ENCODE data around the gene ACSL1. TPM values are rescaled to one million over a fixed set of nuclear protein-coding genes. Genes with fewer than 3 reads are reported as not detected.

ACSL1 gene
- total RNA-seq, 1 donor from 2014 or later: 42.9 TPM

DNA sequence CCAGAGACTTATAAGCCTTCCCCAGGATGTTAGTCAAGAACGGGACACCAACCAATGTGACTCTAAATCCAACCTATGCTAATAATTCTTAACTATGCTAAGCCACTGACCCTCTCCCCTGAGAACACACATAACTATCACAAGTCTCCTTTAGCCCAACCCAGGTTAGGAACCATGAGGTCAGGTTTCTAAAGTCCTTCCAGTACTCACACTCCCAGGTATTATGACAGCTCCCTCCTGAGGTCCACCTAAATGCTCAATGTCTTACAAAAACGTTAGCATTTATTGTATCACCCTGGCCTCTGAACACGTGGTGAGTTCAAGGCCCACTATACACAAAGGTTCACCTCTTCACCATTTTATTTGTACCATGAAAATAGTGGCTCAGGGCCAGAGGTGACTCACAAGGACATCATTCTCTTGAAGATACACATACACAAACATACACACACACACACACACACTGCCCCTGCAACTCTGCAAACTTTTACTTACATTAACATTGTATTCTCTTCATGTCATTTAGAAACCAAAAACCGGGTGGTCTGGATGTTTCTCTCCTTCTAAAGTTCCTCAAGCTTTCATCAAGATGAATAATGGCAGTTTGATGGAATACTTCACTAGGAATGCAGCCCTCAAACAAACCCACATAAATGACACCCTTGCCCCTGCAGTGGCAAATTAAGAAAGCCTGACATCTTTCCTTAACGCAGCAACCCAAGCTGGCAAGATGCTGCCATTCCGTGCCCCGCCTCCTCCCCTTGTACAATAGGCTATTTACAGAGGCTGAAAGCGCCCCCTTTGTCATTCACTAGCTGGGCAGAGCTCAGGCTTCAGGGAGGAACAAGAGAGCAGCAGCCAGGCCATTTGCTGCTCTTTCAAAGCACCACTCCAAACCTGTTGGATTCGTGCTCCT is 17.7 kb downstream of the ACSL1 start:
- Histone ChIP-seq H3K27me3 (ENCODE audit: control insufficient read depth, insufficient read depth, low read length) (no peaks in the 10 kb centered on the region), H3K36me3 (ENCODE audit: control insufficient read depth, insufficient read depth, low read length) (peaks cover 1% of the 10 kb centered on the region), H3K4me3 (ENCODE audit: low read depth, low read length) (no peak overlapping the region)
- TF ChIP-seq, protein P1, sequence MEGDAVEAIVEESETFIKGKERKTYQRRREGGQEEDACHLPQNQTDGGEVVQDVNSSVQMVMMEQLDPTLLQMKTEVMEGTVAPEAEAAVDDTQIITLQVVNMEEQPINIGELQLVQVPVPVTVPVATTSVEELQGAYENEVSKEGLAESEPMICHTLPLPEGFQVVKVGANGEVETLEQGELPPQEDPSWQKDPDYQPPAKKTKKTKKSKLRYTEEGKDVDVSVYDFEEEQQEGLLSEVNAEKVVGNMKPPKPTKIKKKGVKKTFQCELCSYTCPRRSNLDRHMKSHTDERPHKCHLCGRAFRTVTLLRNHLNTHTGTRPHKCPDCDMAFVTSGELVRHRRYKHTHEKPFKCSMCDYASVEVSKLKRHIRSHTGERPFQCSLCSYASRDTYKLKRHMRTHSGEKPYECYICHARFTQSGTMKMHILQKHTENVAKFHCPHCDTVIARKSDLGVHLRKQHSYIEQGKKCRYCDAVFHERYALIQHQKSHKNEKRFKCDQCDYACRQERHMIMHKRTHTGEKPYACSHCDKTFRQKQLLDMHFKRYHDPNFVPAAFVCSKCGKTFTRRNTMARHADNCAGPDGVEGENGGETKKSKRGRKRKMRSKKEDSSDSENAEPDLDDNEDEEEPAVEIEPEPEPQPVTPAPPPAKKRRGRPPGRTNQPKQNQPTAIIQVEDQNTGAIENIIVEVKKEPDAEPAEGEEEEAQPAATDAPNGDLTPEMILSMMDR (IDR thresholded peaks at IDR 0.05; ENCODE audit: insufficient read depth, low read length, poor library complexity, severe bottlenecking): no peak
- no peak for DNase-seq (ENCODE audit: low read depth)

DNA sequence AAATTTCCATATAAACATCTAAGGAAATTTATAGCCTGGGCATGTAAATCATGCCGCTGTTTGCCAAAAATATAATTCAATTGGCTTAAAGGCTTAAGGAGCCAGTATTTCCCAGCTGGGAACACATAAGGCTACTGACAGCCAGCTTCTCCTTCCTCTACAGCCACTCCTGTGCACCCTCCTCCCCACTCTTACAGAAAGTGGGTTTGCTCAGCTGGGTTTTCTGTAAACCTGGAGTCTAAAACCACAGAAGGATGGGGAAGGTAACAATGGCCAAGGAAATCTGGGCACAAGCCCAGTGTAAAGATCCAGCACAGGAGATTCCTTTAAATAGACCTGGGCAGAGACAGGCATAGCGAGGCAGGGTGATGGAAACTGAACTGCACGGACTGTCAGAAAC is 18.5 kb downstream of the ACSL1 start:
- TF ChIP-seq, protein P1 (IDR thresholded peaks at IDR 0.05; ENCODE audit: insufficient read depth, low read length, poor library complexity, severe bottlenecking): no peak
- no peak for DNase-seq (ENCODE audit: low read depth)
- Histone ChIP-seq H3K36me3 (ENCODE audit: control insufficient read depth, insufficient read depth, low read length) (peaks cover 1% of the 10 kb centered on the region), H3K27me3 (ENCODE audit: control insufficient read depth, insufficient read depth, low read length) (no peaks in the 10 kb centered on the region), H3K4me3 (ENCODE audit: low read depth, low read length) (no peak overlapping the region)

DNA sequence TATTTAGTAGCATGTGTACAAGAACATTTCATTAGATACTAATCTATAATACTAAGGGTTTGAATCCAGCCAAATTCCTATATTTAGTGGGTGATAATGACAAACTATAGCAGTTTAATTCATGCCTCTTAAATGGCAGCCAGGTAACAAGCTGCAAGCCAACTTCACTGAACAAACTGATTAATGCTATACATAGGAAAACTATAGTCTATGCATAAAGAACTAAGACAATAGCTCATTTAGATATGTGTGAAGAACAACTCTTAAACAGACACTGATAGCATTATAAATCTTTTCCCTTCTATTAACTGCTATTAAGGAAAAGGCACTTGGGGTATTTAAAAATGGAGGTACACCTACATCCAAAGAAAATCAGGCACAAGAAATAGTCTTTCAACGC is 19.1 kb downstream of the ACSL1 start:
- no peaks in the 10 kb centered on the region for H3K27me3 ChIP-seq (ENCODE audit: control insufficient read depth, insufficient read depth, low read length)
- DNase-seq (ENCODE audit: low read depth): no peak
- no peak overlapping the region for H3K4me3 ChIP-seq (ENCODE audit: low read depth, low read length)
- TF ChIP-seq, protein P1 (IDR thresholded peaks at IDR 0.05; ENCODE audit: insufficient read depth, low read length, poor library complexity, severe bottlenecking): no peak
- peaks cover 1% of the 10 kb centered on the region for H3K36me3 ChIP-seq (ENCODE audit: control insufficient read depth, insufficient read depth, low read length)

DNA sequence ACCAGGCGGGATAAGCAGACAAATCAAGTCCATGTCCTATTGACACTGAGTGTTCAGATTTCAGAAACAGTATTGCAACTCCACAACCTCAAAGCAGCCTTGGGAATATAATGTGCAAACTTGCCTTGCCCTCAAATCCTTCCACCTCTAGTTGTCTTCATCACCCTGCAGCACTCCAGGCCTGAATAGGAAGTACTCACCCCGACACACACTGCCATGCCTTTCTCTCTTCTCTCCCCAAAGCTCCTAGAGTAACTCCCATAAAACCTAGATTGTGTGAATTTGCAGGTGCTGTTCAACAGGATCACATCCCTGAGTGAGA is 19.6 kb downstream of the ACSL1 start:
- DNase-seq (ENCODE audit: low read depth): no peak
- Histone ChIP-seq H3K27me3 (ENCODE audit: control insufficient read depth, insufficient read depth, low read length) (no peaks in the 10 kb centered on the region), H3K36me3 (ENCODE audit: control insufficient read depth, insufficient read depth, low read length) (peaks cover 1% of the 10 kb centered on the region), H3K4me3 (ENCODE audit: low read depth, low read length) (no peak overlapping the region)
- TF ChIP-seq, protein P1 (IDR thresholded peaks at IDR 0.05; ENCODE audit: insufficient read depth, low read length, poor library complexity, severe bottlenecking): no peak

DNA sequence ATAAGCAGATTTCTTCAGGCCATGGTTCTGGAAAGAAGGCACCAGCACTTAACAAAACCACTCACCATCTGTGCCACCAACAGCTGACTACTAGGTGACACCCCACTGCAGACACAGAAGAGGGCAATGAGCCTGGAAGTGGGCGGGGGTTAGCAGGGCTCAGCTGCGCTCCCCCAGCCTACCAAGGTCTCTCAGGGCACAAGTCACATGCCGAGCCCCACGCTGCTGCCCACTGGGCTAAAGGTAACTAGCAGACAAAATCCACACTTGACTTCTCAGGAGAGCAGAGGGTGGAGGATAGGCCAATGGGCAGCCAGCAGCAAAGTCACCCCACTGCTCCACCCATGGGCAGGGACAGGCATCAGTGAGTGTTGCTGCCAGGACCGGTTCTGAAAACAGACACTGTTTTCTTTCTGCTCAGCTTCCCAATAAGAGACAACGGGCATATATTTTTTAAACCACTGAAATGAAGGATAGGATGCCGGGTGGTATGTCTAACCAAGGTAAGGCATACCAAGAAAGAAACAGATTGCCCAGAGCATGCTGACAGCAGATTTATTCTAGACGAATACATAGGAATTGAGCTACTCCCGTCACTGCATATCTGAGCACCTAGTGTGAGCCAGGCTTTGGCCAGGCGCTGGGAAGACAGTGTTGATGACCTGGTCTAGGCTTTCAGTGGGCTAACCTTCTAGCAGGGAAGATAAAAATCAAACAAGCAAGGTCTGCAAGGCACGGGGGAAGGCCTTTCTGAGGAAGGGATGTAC is 20.1 kb downstream of the ACSL1 start:
- H3K36me3 ChIP-seq (ENCODE audit: control insufficient read depth, insufficient read depth, low read length): no peaks in the 10 kb centered on the region
- no peak for DNase-seq (ENCODE audit: low read depth)
- TF ChIP-seq, protein P1 (IDR thresholded peaks at IDR 0.05; ENCODE audit: insufficient read depth, low read length, poor library complexity, severe bottlenecking): no peak
- H3K4me3 ChIP-seq (ENCODE audit: low read depth, low read length): no peak overlapping the region
- H3K27me3 ChIP-seq (ENCODE audit: control insufficient read depth, insufficient read depth, low read length): no peaks in the 10 kb centered on the region

Measured in kidney epithelial cell (primary cell).